Heart right ventricle (tissue), 16 donors: ENCODE measurements around the gene SERPINC1. TPM values are rescaled to one million over a fixed set of nuclear protein-coding genes. Genes with fewer than 3 reads are reported as not detected.

Source experiments
- ATAC-seq, 8 donors: fragments of 200-7000 bp; cut with Tn5 transposase; one replicate each; pipeline ENCODE4 v1.9.1; 2020; ENCODE audit warnings: mild to moderate bottlenecking in 8 of 8, moderate library complexity in 8 of 8, moderate number of reproducible peaks in 1 of 8
- DNase-seq, 2 donors: peaks; one replicate each; pipeline ENCODE4 v3.0.0-alpha.2; 2020
- H3K27ac ChIP-seq, 10 donors: fragments of 200-600 bp; sonication (generic) in 2 of 10; one replicate each; pipeline versions ENCODE4 v1.5.0 to v1.8.0; 2020 to 2022; ENCODE audit warnings: mild to moderate bottlenecking in 3 of 10
- H3K27me3 ChIP-seq, 7 donors: fragments of 200-600 bp; one replicate each; pipeline ENCODE4 v1.8.0; 2021 to 2022; ENCODE audit warnings: mild to moderate bottlenecking in 2 of 7
- H3K36me3 ChIP-seq, 9 donors: fragments of 200-600 bp; sonication (generic) in 1 of 9; one replicate each; pipeline versions ENCODE4 v1.5.0 to v1.8.0; 2020 to 2022; ENCODE audit warnings: mild to moderate bottlenecking in 2 of 9
- H3K4me1 ChIP-seq, 9 donors: fragments of 200-600 bp; sonication (generic) in 1 of 9; one replicate each; pipeline versions ENCODE4 v1.5.0 to v1.8.0; 2020 to 2022; ENCODE audit warnings: mild to moderate bottlenecking in 4 of 9
- H3K4me3 ChIP-seq, 10 donors: fragments of 200-600 bp; sonication (generic) in 2 of 10; one replicate each; pipeline versions ENCODE4 v1.5.0 to v1.8.0; 2020 to 2022; ENCODE audit warnings: mild to moderate bottlenecking in 7 of 10, moderate library complexity in 2 of 10
- H3K9me3 ChIP-seq, 11 donors: fragments of 200-600 bp in 10 of 11; sonication (generic) in 2 of 11; one replicate each; pipeline versions ENCODE4 v1.5.0 to v1.8.0; 2013 to 2022; ENCODE audit warnings: mild to moderate bottlenecking in 2 of 11, control low read depth in 1 of 11, moderate library complexity in 1 of 11
- CTCF ChIP-seq, 9 donors: fragments of 200-600 bp; sonication (generic) in 2 of 9; IDR thresholded peaks; one replicate each; pipeline versions ENCODE4 v1.5.0 to v1.8.0; 2021 to 2022; ENCODE audit warnings: antibody characterized with exemption in 9 of 9, mild to moderate bottlenecking in 5 of 9, moderate library complexity in 1 of 9
- WGBS, 2 donors: extraction: QIAGEN DNeasy Blood & Tissue Kit; methylation state at CpG; one replicate each; pipeline ENCODE4 v1.1.7; 2013; ENCODE audit warnings: inconsistent platforms in 1 of 2; 5-methylcytosine and 5-hydroxymethylcytosine counted together
- intact Hi-C, 10 donors: fragments of 100-400 bp; cut with DNase I; formaldehyde crosslinking; loops; one replicate each; pipeline versions ENCODE4 v1.11.1 to v1.14.2; 2022
- polyA plus RNA-seq, 2 donors: library from polyadenylated mRNA; stranded (reverse); fragments of 200-250 nt; gene quantifications; one replicate each; pipeline ENCODE4 v1.2.3, GENCODE V29; 2013
- total RNA-seq, 10 donors: library from RNA; stranded (reverse); fragmentation: NEBNext Ultra II Directional in 3 of 10; extraction: Animal tissue kit (Norgen Biotek cat#: 25700) in 3 of 10; gene quantifications; one replicate each; pipeline versions ENCODE4 v1.2.1 to v1.2.4, GENCODE V29; 2021 to 2023
- donor health status: Arrhythmogenic right ventricular cardiomyopathy.
- donor health status: ischemic (EF 13 %, LVEDD 7.1; RV severe dilation, severe dysfunction).
- donor health status: healthy with polysubstance abuse.
- donor health status: DM: no; HTN: yes; CAD: no.
- donor health status: DM: no; HTN: no; CAD: no.
- donor health status: ischemic (EF 25% LVEDD 6.9; RV normal size, moderate dysfunction).
- donor health status: ischemic (EF 25% LVEDD 5.7; RV mildly dilated, moderate dysfunction).
- donor health status: healthy.
- donor health status: DM: yes; HTN: yes; CAD: no.
- donor health status: Ischemic cardiomyopathy.
- donor health status: ischemic (EF 35%, LVEDD 5.7; RV mildly dilated, moderate dysfunction).
- donor health status: nonischemic (EF 11% LVEDD 7.7; RV severe dilation, severe dysfunction).
- donor health status: DM: yes; HTN: yes; CAD: no.
- donor health status: PGD.
- donor health status: ischemic (EF 29% LVEDD 5.4; RV normal size, mild dysfunction).
- donor health status: nonischemic (EF 23%, LVEDD 6.1; RV moderate dilation, normal function).

SERPINC1 gene
- total and polyA plus RNA-seq, 12 donors: 0.20 to 0.44 (median 0.34) TPM; not detected in 9

- no peak for ATAC-seq
- WGBS, 2 donors: 97% methylated on average over 8 of the region's 8 CpGs
- TF ChIP-seq CTCF (IDR thresholded peaks at IDR 0.05): no peak
- Histone ChIP-seq H3K27ac (no peak overlapping the region), H3K4me1 (no peaks in the 10 kb centered on the region), H3K36me3 (peaks cover 0 to 7% (median 0%) of the 10 kb centered on the region in 9 donors), H3K9me3 (no peaks in the 10 kb centered on the region), H3K27me3 (no peaks in the 10 kb centered on the region), H3K4me3 (no peak overlapping the region)
- intact Hi-C loops: loop anchor here in 1 of 10 donors (10.0 kb wide), 1 partner anchor 1191 kb away; no protein-coding TSS in a partner anchor
- no peak for DNase-seq
Observed at GRCh38 chr1:173925306-173926242, 8.4 kb upstream of the SERPINC1 start.

- Histone ChIP-seq H3K4me3 (no peak overlapping the region), H3K4me1 (no peaks in the 10 kb centered on the region), H3K36me3 (no peaks in the 10 kb centered on the region), H3K27me3 (no peaks in the 10 kb centered on the region), H3K27ac (no peak overlapping the region), H3K9me3 (no peaks in the 10 kb centered on the region)
- ATAC-seq: no peak
- no peak for TF ChIP-seq CTCF (IDR thresholded peaks at IDR 0.05)
- WGBS, 2 donors: 90 to 93% methylated on average over 5 of the region's 5 CpGs
- DNase-seq: no peak
- intact Hi-C loops: loop anchor here in 1 of 10 donors (10.0 kb wide), 1 partner anchor 1186 kb away; no protein-coding TSS in a partner anchor
Observed at GRCh38 chr1:173920861-173921260, 3.7 kb upstream of the SERPINC1 start.

- no peak for ATAC-seq
- 90 to 91% methylated on average over 12 of the region's 12 CpGs for WGBS, 2 donors
- no peak overlapping the region for H3K4me3 ChIP-seq
Observed at GRCh38 chr1:173917635-173918493, 737 bp upstream of the SERPINC1 start.

More at GRCh38 chr1:173917635-173918493, 737 bp upstream of the SERPINC1 start:
- TF ChIP-seq CTCF (IDR thresholded peaks at IDR 0.05): no peak
- H3K9me3 ChIP-seq: no peaks in the 10 kb centered on the region
- no peak for DNase-seq
- no peak overlapping the region for H3K27ac ChIP-seq
- H3K36me3 ChIP-seq: no peaks in the 10 kb centered on the region
- no peaks in the 10 kb centered on the region for H3K4me1 ChIP-seq
- no peaks in the 10 kb centered on the region for H3K27me3 ChIP-seq
- intact Hi-C loops: no loop called here
